Measurements from ENCODE around the gene SLC16A10. TPM values are rescaled to one million over a fixed set of nuclear protein-coding genes. Genes with fewer than 3 reads are reported as not detected.

Gene SLC16A10
- total RNA-seq, 1 experiment from 2014 or later, result 0.05 TPM

- ChIA-PET CTCF (interaction anchor here (1.0 kb wide), 1 partner anchor 100 kb away, joined by 3 read pairs; no protein-coding TSS in a partner anchor), POLR2A (no interaction called here)
- H3K36me3 Mint-ChIP-seq (ENCODE audit: insufficient read depth, unreplicated experiment), result no peaks in the 10 kb centered on the region
- no peaks in the 10 kb centered on the region for H3K9me3 Mint-ChIP-seq (ENCODE audit: unreplicated experiment)
- no TSS peak for BruUV-seq (replicated peaks)
- intact Hi-C loops (cut with micrococcal nuclease), result no loop called here
- H3K27ac Mint-ChIP-seq (ENCODE audit: low read depth, unreplicated experiment), result no peak overlapping the region
- H3K4me3 Mint-ChIP-seq (ENCODE audit: unreplicated experiment), result no peak overlapping the region
- no peaks in the 10 kb centered on the region for H3K27me3 Mint-ChIP-seq (ENCODE audit: insufficient read depth, unreplicated experiment)
- no peak for TF ChIP-seq CTCF (IDR thresholded peaks at IDR 0.05; ENCODE audit: unreplicated experiment)
- H3K4me1 Mint-ChIP-seq (ENCODE audit: insufficient read depth, unreplicated experiment), result no peaks in the 10 kb centered on the region
- no peak for DNase-seq (ENCODE audit: unreplicated experiment)
Observed at GRCh38 chr6:111157412-111157811, 70.1 kb downstream of the SLC16A10 start.

- no peaks in the 10 kb centered on the region for H3K27me3 Mint-ChIP-seq (ENCODE audit: insufficient read depth, unreplicated experiment)
- H3K4me1 Mint-ChIP-seq (ENCODE audit: insufficient read depth, unreplicated experiment), result no peaks in the 10 kb centered on the region
- H3K4me3 Mint-ChIP-seq (ENCODE audit: unreplicated experiment), result no peak overlapping the region
- no TSS peak for BruUV-seq (replicated peaks)
- no peaks in the 10 kb centered on the region for H3K36me3 Mint-ChIP-seq (ENCODE audit: insufficient read depth, unreplicated experiment)
- CTCF ChIA-PET, result no interaction called here
- POLR2A ChIA-PET, result no interaction called here
- TF ChIP-seq CTCF (IDR thresholded peaks at IDR 0.05; ENCODE audit: unreplicated experiment), result no peak
- no peak for DNase-seq (ENCODE audit: unreplicated experiment)
- H3K9me3 Mint-ChIP-seq (ENCODE audit: unreplicated experiment), result no peaks in the 10 kb centered on the region
- intact Hi-C loops (cut with micrococcal nuclease), result no loop called here
- H3K27ac Mint-ChIP-seq (ENCODE audit: low read depth, unreplicated experiment), result no peak overlapping the region
Observed at GRCh38 chr6:111159633-111160032, 72.3 kb downstream of the SLC16A10 start.

- TF ChIP-seq CTCF (IDR thresholded peaks at IDR 0.05; ENCODE audit: unreplicated experiment), result no peak
- POLR2A ChIA-PET, result no interaction called here
- Mint-ChIP-seq H3K27me3 (ENCODE audit: insufficient read depth, unreplicated experiment) (no peaks in the 10 kb centered on the region), H3K9me3 (ENCODE audit: unreplicated experiment) (no peaks in the 10 kb centered on the region), H3K4me1 (ENCODE audit: insufficient read depth, unreplicated experiment) (no peaks in the 10 kb centered on the region), H3K36me3 (ENCODE audit: insufficient read depth, unreplicated experiment) (no peaks in the 10 kb centered on the region), H3K4me3 (ENCODE audit: unreplicated experiment) (no peak overlapping the region), H3K27ac (ENCODE audit: low read depth, unreplicated experiment) (no peak overlapping the region)
- no peak for DNase-seq (ENCODE audit: unreplicated experiment)
- no TSS peak for BruUV-seq (replicated peaks)
- intact Hi-C loops (cut with micrococcal nuclease), result no loop called here
- CTCF ChIA-PET, result interaction anchor here (0.6 kb wide), 1 partner anchor 1000 kb away, joined by 5 read pairs; no protein-coding TSS in a partner anchor
Observed at GRCh38 chr6:111161650-111162049, 74.3 kb downstream of the SLC16A10 start.

GRCh38 chr6:111162504-111162903, 75.2 kb downstream of the SLC16A10 start:
- Mint-ChIP-seq H3K27ac (ENCODE audit: low read depth, unreplicated experiment) (no peak overlapping the region), H3K4me1 (ENCODE audit: insufficient read depth, unreplicated experiment) (no peaks in the 10 kb centered on the region), H3K36me3 (ENCODE audit: insufficient read depth, unreplicated experiment) (no peaks in the 10 kb centered on the region), H3K9me3 (ENCODE audit: unreplicated experiment) (no peaks in the 10 kb centered on the region), H3K4me3 (ENCODE audit: unreplicated experiment) (no peak overlapping the region), H3K27me3 (ENCODE audit: insufficient read depth, unreplicated experiment) (no peaks in the 10 kb centered on the region)
- no peak for DNase-seq (ENCODE audit: unreplicated experiment)
- intact Hi-C loops (cut with micrococcal nuclease), result no loop called here
- POLR2A ChIA-PET, result no interaction called here
- CTCF ChIA-PET, result no interaction called here
- no TSS peak for BruUV-seq (replicated peaks)
- no peak for TF ChIP-seq CTCF (IDR thresholded peaks at IDR 0.05; ENCODE audit: unreplicated experiment)
